ENCODE data around the gene PCDHA5.

Gene PCDHA5

GRCh38 chr5:140802781-140803271, 18.6 kb upstream of the PCDHA5 start:
- no peak for TF ChIP-seq SIN3A (IDR thresholded peaks at IDR 0.05; ENCODE audit: borderline replicate concordance, insufficient read depth, low read length)
- TF ChIP-seq REST (IDR thresholded peaks at IDR 0.05; ENCODE audit: insufficient read depth in 1 of 2, low read depth in 2 of 2, low read length in 2 of 2): no peak
- no peak for TF ChIP-seq POLR2AphosphoS5 (IDR thresholded peaks at IDR 0.05; ENCODE audit: low read depth, low read length)
- no peak for TF ChIP-seq TAF1 (IDR thresholded peaks at IDR 0.05; ENCODE audit: borderline replicate concordance, insufficient read depth, low read length)
- no peak for TF ChIP-seq FOXP2 (optimal IDR thresholded peaks at IDR 0.05; ENCODE audit: borderline replicate concordance, extremely low read depth, extremely low read length, insufficient read depth)

- TF ChIP-seq POLR2AphosphoS5 (IDR thresholded peaks at IDR 0.05; ENCODE audit: low read depth, low read length) (no peak), TAF1 (IDR thresholded peaks at IDR 0.05; ENCODE audit: borderline replicate concordance, insufficient read depth, low read length) (no peak), SIN3A (IDR thresholded peaks at IDR 0.05; ENCODE audit: borderline replicate concordance, insufficient read depth, low read length) (no peak), FOXP2 (optimal IDR thresholded peaks at IDR 0.05; ENCODE audit: borderline replicate concordance, extremely low read depth, extremely low read length, insufficient read depth) (no peak), REST (IDR thresholded peaks at IDR 0.05; ENCODE audit: insufficient read depth in 1 of 2, low read depth in 2 of 2, low read length in 2 of 2) (no peak)
Measured at GRCh38 chr5:140806834-140807775, 14.3 kb upstream of the PCDHA5 start, which contains the start of gene PCDHA4. PCDHA4 (plus strand) TSS chr5:140807068.

- TF ChIP-seq TAF1 (IDR thresholded peaks at IDR 0.05; ENCODE audit: borderline replicate concordance, insufficient read depth, low read length) (no peak), SIN3A (IDR thresholded peaks at IDR 0.05; ENCODE audit: borderline replicate concordance, insufficient read depth, low read length) (no peak), REST (IDR thresholded peaks at IDR 0.05; ENCODE audit: insufficient read depth in 1 of 2, low read depth in 2 of 2, low read length in 2 of 2) (no peak), FOXP2 (optimal IDR thresholded peaks at IDR 0.05; ENCODE audit: borderline replicate concordance, extremely low read depth, extremely low read length, insufficient read depth) (no peak), POLR2AphosphoS5 (IDR thresholded peaks at IDR 0.05; ENCODE audit: low read depth, low read length) (no peak)
Measured at GRCh38 chr5:140808889-140809291, 12.5 kb upstream of the PCDHA5 start.

- TF ChIP-seq POLR2AphosphoS5 (IDR thresholded peaks at IDR 0.05; ENCODE audit: low read depth, low read length) (no peak), REST (IDR thresholded peaks at IDR 0.05; ENCODE audit: insufficient read depth in 1 of 2, low read depth in 2 of 2, low read length in 2 of 2) (no peak), FOXP2 (optimal IDR thresholded peaks at IDR 0.05; ENCODE audit: borderline replicate concordance, extremely low read depth, extremely low read length, insufficient read depth) (no peak), SIN3A (IDR thresholded peaks at IDR 0.05; ENCODE audit: borderline replicate concordance, insufficient read depth, low read length) (no peak), TAF1 (IDR thresholded peaks at IDR 0.05; ENCODE audit: borderline replicate concordance, insufficient read depth, low read length) (no peak)
Measured at GRCh38 chr5:140822281-140822629, 842 bp downstream of the PCDHA5 start.
